NCI-H526 (cell line): ENCODE measurements around the gene BEND6.
A peak's percentile ranks its signal among the peaks of the same experiment; 100 is the strongest.
"Not testable (repeated sequence)": the region's sequence is repeated elsewhere in the genome, so short reads cannot be mapped to it uniquely, and the experiment has no call there.

ENCODE experiments used
- DNase-seq, 2 experiments: peaks; one replicate each; lab custom pipeline; 2025; lab: John Stamatoyannopoulos, UW

BEND6 gene

GRCh38 chr6:57033228-57033627, 78.3 kb downstream of the BEND6 start:
- DNase-seq: no peak

GRCh38 chr6:57035549-57035948, 80.6 kb downstream of the BEND6 start:
- no peak for DNase-seq

GRCh38 chr6:57038906-57039305, 84.0 kb downstream of the BEND6 start:
- DNase-seq: no peak

- no peak for DNase-seq
These were observed 85.1 kb downstream of the BEND6 start for GRCh38 chr6:57040011-57040410.

GRCh38 chr6:57044061-57044460, 89.2 kb downstream of the BEND6 start:
- not testable (repeated sequence) for DNase-seq

GRCh38 chr6:57044568-57044967, 89.7 kb downstream of the BEND6 start:
- no peak for DNase-seq

- peak; percentile 83 to 94 for DNase-seq
These were observed 91.7 kb downstream of the BEND6 start, which contains the start of gene KIAA1586 for GRCh38 chr6:57046332-57047256. Gene KIAA1586, plus strand, starts transcription at chr6:57046693. Its CDS starts 63 bp downstream, at chr6:57046756.

GRCh38 chr6:57047257-57047585, 92.3 kb downstream of the BEND6 start:
- DNase-seq: not testable (repeated sequence)

- not testable (repeated sequence) for DNase-seq
These were observed 93.0 kb downstream of the BEND6 start for GRCh38 chr6:57047859-57048258.

- no peak for DNase-seq
These were observed 93.7 kb downstream of the BEND6 start for GRCh38 chr6:57048577-57048976.

GRCh38 chr6:57063847-57064246, 108.9 kb downstream of the BEND6 start:
- DNase-seq: no peak

GRCh38 chr6:57064809-57065208, 109.9 kb downstream of the BEND6 start:
- no peak for DNase-seq

- DNase-seq: no peak
These were observed 113.2 kb downstream of the BEND6 start for GRCh38 chr6:57068061-57068460.

- no peak for DNase-seq
These were observed 114.3 kb downstream of the BEND6 start for GRCh38 chr6:57069228-57069627.

GRCh38 chr6:57069920-57070331, 115.0 kb downstream of the BEND6 start:
- no peak for DNase-seq

- no peak for DNase-seq
These were observed 117.2 kb downstream of the BEND6 start for GRCh38 chr6:57072108-57072507.

- DNase-seq: no peak
These were observed 119.5 kb downstream of the BEND6 start for GRCh38 chr6:57074383-57074782.

GRCh38 chr6:57075092-57075491, 120.2 kb downstream of the BEND6 start:
- no peak for DNase-seq
